HEK293T (cell line): ENCODE results near the gene STK25.

Source experiments
- ARNT ChIP-seq: fragments of 450-650 bp; IDR thresholded peaks from 2 replicates; pipeline ENCODE4 v1.6.1; 2017; ENCODE audit warnings: mild to moderate bottlenecking
- BHLHE40 ChIP-seq: fragments of 450-650 bp; IDR thresholded peaks from 2 replicates; pipeline ENCODE4 v1.6.1; 2016; ENCODE audit warnings: mild to moderate bottlenecking, moderate library complexity, borderline replicate concordance
- FOXK2 ChIP-seq: fragments of 450-650 bp; IDR thresholded peaks from 2 replicates; pipeline ENCODE4 v1.6.1; 2016; ENCODE audit warnings: mild to moderate bottlenecking
- LEF1 ChIP-seq: fragments of 450-650 bp; IDR thresholded peaks from 2 replicates; pipeline ENCODE4 v1.6.1; 2017; ENCODE audit warnings: mild to moderate bottlenecking, borderline replicate concordance
- NFRKB ChIP-seq: fragments of 450-650 bp; IDR thresholded peaks from 2 replicates; pipeline ENCODE4 v1.6.1; 2016; ENCODE audit warnings: mild to moderate bottlenecking, moderate library complexity
- SP1 ChIP-seq: fragments of 450-650 bp; IDR thresholded peaks from 2 replicates; pipeline ENCODE4 v1.6.1; 2017
- SUZ12 ChIP-seq: fragments of 450-650 bp; IDR thresholded peaks from 2 replicates; pipeline ENCODE4 v1.6.1; 2016; ENCODE audit warnings: mild to moderate bottlenecking
- TARDBP ChIP-seq: fragments of 450-650 bp; IDR thresholded peaks from 2 replicates; pipeline ENCODE4 v1.6.1; 2016
- ZNF384 ChIP-seq: fragments of 450-650 bp; IDR thresholded peaks from 2 replicates; pipeline ENCODE4 v1.6.1; 2016

GRCh38 chr2:241451840-241452506 lies 56.4 kb downstream of the STK25 start:
- TF ChIP-seq SUZ12 (no peak), SP1 (no peak), FOXK2 (no peak), LEF1 (no peak), BHLHE40 (no peak), ZNF384 (no peak), TARDBP (no peak), ARNT (no peak), NFRKB (no peak)
